Common myeloid progenitor, CD34-positive (primary cell): Measurements from ENCODE around the gene UBR2.
"Not testable (repeated sequence)": the region's sequence is repeated elsewhere in the genome, so short reads cannot be mapped to it uniquely, and the experiment has no call there.

Experiments
- CTCF ChIA-PET: fragments of 350-600 bp; sonication (Branson Sonifier 250); formaldehyde crosslinking; loops from one replicate; lab custom pipeline; 2021; ENCODE audit warnings: antibody characterized with exemption; lab: Charles Lee
- POLR2A ChIA-PET: fragments of 350-600 bp; sonication (Branson Sonifier 250); formaldehyde crosslinking; loops from one replicate; lab custom pipeline; 2021; ENCODE audit warnings: antibody characterized with exemption; lab: Charles Lee
- DNase-seq, 3 donors: peaks; one replicate each; pipeline versions ENCODE4 v3.0.0 to v3.0.0-alpha.2; 2013
- H3K27ac ChIP-seq, 2 experiments: 1 replicate in 1 of 2; 2 replicates in 1 of 2; pipeline ENCODE4 v1.7.0; 2013; ENCODE audit warnings: inconsistent platforms in 2 of 2, low read length in 2 of 2, mild to moderate bottlenecking in 2 of 2, low read depth in 1 of 2, moderate library complexity in 1 of 2; ENCODE audit not compliant: severe bottlenecking in 2 of 2, insufficient read depth in 1 of 2, poor library complexity in 1 of 2
- H3K27me3 ChIP-seq, 5 experiments: replicated peaks in 2 of 5; 1 replicate in 3 of 5; 2 replicates in 2 of 5; pipeline versions ENCODE4 v1.6.1 to v1.7.0; 2013; ENCODE audit warnings: low read length in 4 of 5, mild to moderate bottlenecking in 2 of 5, moderate library complexity in 2 of 5, inconsistent platforms in 1 of 5; ENCODE audit not compliant: insufficient read depth in 5 of 5, control insufficient read depth in 4 of 5
- H3K36me3 ChIP-seq, 4 experiments: 1 replicate in 2 of 4; 2 replicates in 2 of 4; pipeline versions ENCODE4 v1.6.1 to v1.7.0; 2013; ENCODE audit warnings: low read length in 3 of 4, control low read depth in 1 of 4, mild to moderate bottlenecking in 1 of 4; ENCODE audit not compliant: control insufficient read depth in 4 of 4, insufficient read depth in 4 of 4
- H3K4me1 ChIP-seq, 4 experiments: 1 replicate in 3 of 4; 2 replicates in 1 of 4; pipeline versions ENCODE4 v1.6.1 to v1.7.1; 2013; ENCODE audit warnings: low read length in 3 of 4, mild to moderate bottlenecking in 3 of 4, control low read depth in 1 of 4, inconsistent platforms in 1 of 4, moderate library complexity in 1 of 4; ENCODE audit not compliant: control insufficient read depth in 4 of 4, insufficient read depth in 4 of 4; ENCODE audit errors: control extremely low read depth in 1 of 4
- H3K4me3 ChIP-seq, 7 experiments: 1 replicate in 4 of 7; 2 replicates in 3 of 7; pipeline versions ENCODE4 v1.5.1 to v1.7.0; 2013; ENCODE audit warnings: mild to moderate bottlenecking in 7 of 7, low read length in 6 of 7, moderate library complexity in 6 of 7, inconsistent platforms in 2 of 7, low read depth in 2 of 7, control low read depth in 1 of 7; ENCODE audit not compliant: insufficient read depth in 4 of 7, control insufficient read depth in 1 of 7; ENCODE audit errors: extremely low read depth in 1 of 7
- H3K9me3 ChIP-seq, 5 experiments: 1 replicate in 4 of 5; 2 replicates in 1 of 5; pipeline versions ENCODE4 v1.6.1 to v1.7.1; 2013; ENCODE audit warnings: low read length in 4 of 5, mild to moderate bottlenecking in 2 of 5, inconsistent platforms in 1 of 5, low read depth in 1 of 5, moderate library complexity in 1 of 5; ENCODE audit not compliant: control insufficient read depth in 4 of 5, insufficient read depth in 2 of 5; ENCODE audit errors: control extremely low read depth in 1 of 5
- WGBS: methylation state at CpG from one replicate; pipeline ENCODE4 v1.1.5; 2013; ENCODE audit not compliant: insufficient coverage; 5-methylcytosine and 5-hydroxymethylcytosine counted together

The UBR2 gene

GRCh38 chr6:42564506-42564825, 637 bp downstream of the UBR2 start:
- POLR2A ChIA-PET = interaction anchor here (1.9 kb wide), 1 partner anchor 8 kb away, joined by 7 read pairs; no protein-coding TSS in a partner anchor
- Histone ChIP-seq H3K4me1 (peaks cover 8 to 28% (median 17%) of the 10 kb centered on the region in 4 experiments), H3K9me3 (no peaks in the 10 kb centered on the region), H3K36me3 (no peaks in the 10 kb centered on the region), H3K27ac (peak overlapping the region; percentile 75 to 90), H3K27me3 (no peaks in the 10 kb centered on the region), H3K4me3 (peak overlapping the region; percentile 86 to 100 (median 99))
- peak; percentile 30 to 75 (median 68) for DNase-seq
- 0% methylated on average over 10 of the region's 11 CpGs for WGBS
- CTCF ChIA-PET = interaction anchor here (1.3 to 7.7 kb wide), 7 partner anchors 8 to 202 kb away, joined by 3 to 35 read pairs (median 8); no protein-coding TSS in a partner anchor

DNA sequence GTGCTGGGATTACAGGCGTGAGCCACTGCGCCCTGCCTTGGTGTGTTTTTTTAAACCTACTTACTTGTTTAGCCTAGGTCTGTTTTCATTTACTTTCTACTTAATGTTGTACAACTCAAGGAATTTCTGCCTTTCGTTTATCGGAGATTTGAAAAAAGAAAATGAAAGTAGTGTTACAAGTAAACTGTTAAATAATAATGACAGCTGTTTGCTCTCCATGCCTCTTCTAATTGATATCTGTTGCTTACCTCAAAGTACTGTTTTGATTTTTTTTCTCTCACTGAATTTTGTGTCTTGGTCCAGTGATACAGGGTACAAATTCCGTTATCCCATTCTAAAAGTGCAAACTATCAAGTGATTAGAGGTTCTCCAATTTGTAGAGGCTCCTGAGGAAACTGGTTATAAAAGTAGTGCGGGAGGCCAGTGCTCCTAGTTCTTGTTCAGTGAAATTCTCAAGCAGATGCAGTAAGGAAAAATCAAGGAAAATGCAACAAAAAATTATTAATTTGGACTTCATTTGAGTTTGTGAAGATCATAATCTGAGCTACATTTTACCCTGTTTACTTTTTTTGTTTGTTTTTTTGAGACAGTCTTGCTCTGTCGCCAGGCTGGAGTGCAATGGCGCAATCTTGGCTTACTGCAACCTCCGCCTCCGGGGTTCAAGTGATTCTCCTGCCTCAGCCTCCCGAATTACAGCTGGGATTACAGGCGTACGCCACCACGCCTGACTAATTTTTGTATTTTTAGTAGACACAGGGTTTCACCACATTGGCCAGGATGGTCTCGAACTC, 2.2 kb downstream of the UBR2 start:
- ChIA-PET POLR2A (interaction anchor here (1.1 kb wide), 1 partner anchor 252 kb away, joined by 3 read pairs; no protein-coding TSS in a partner anchor), CTCF (interaction anchor here (0.9 to 7.7 kb wide), 6 partner anchors 12 to 180 kb away, joined by 3 to 35 read pairs (median 3); partner anchors contain the start of gene TBCC)
- Histone ChIP-seq H3K27ac (peak overlapping the region; percentile 75 to 90), H3K4me1 (peaks cover 11 to 40% (median 30%) of the 10 kb centered on the region in 4 experiments), H3K36me3 (no peaks in the 10 kb centered on the region), H3K27me3 (no peaks in the 10 kb centered on the region), H3K4me3 (peak overlapping the region; percentile 10 to 100 (median 99)), H3K9me3 (no peaks in the 10 kb centered on the region)
- peak in 1 of 3 donors; percentile 39 for DNase-seq
- WGBS = 87% methylated on average over 11 of the region's 15 CpGs

DNA sequence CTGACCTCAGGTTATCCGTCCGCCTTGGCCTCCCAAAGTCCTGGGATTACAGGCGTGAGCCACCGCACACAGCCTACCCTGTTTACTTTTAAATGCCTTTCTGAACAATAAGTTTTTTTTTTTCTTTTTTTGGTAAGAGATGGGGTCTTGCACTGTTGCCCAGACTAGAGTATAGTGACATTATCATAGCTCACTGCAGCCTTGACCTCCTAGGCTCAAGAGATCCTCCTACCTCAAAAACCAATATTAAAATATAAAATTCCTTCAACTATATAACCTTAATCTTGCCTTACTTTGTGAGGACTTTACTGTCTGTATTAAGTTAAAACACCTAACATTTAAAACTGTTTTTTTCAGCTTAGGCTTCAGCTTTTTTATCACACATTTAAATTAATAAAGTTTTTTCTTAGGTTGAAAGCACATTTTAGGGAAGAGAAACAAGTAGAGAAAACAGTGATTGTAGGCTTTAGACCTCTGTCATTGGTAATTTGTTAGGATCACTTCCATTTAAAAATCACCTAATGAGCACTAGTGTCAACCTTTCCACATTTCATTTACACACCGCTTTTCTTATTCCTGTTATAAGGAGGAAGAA, 2.9 kb downstream of the UBR2 start:
- no peak for DNase-seq
- WGBS = 100% methylated on average over 2 of the region's 5 CpGs
- peak overlapping the region in 2 of 7 experiments; percentile 99 to 100 for H3K4me3 ChIP-seq
- POLR2A ChIA-PET = no interaction called here
- CTCF ChIA-PET = interaction anchor here (0.9 to 1.2 kb wide), 4 partner anchors 11 to 160 kb away, joined by 3 read pairs; no protein-coding TSS in a partner anchor
- no peaks in the 10 kb centered on the region for H3K27me3 ChIP-seq
- no peaks in the 10 kb centered on the region for H3K9me3 ChIP-seq
- H3K27ac ChIP-seq = peak overlapping the region in 1 of 2 experiments; percentile 38
- peaks cover 13 to 44% (median 32%) of the 10 kb centered on the region in 4 experiments for H3K4me1 ChIP-seq
- H3K36me3 ChIP-seq = no peaks in the 10 kb centered on the region

DNA sequence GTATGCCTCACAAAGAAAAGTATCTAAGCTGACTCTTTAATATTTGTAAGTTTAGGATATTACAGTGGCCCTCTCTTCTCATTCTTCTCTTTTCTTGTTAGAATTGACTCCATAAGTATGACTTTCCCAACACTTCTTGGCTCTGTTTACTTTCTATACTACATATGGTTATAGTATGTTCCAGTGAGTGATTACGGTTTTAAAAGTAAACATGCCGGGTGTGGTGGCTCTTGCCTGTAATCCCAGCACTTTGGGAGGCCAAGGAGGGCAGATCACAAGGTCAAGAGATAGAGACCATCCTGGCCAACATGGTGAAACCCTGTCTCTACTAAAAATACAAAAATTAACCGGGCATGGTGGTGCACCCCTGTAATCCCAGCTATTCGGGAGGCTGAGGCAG, 3.4 kb downstream of the UBR2 start:
- H3K9me3 ChIP-seq, H3K4me3 ChIP-seq, H3K36me3 ChIP-seq, H3K27me3 ChIP-seq, POLR2A ChIA-PET, DNase-seq: not testable (repeated sequence)
- CTCF ChIA-PET = interaction anchor here (0.9 to 1.3 kb wide), 4 partner anchors 10 to 159 kb away, joined by 3 read pairs; no protein-coding TSS in a partner anchor
- 100% methylated on average over 4 of the region's 4 CpGs for WGBS
- peak overlapping the region in 1 of 2 experiments; percentile 38 for H3K27ac ChIP-seq
- H3K4me1 ChIP-seq = peaks cover 18 to 49% (median 34%) of the 10 kb centered on the region in 4 experiments

DNA sequence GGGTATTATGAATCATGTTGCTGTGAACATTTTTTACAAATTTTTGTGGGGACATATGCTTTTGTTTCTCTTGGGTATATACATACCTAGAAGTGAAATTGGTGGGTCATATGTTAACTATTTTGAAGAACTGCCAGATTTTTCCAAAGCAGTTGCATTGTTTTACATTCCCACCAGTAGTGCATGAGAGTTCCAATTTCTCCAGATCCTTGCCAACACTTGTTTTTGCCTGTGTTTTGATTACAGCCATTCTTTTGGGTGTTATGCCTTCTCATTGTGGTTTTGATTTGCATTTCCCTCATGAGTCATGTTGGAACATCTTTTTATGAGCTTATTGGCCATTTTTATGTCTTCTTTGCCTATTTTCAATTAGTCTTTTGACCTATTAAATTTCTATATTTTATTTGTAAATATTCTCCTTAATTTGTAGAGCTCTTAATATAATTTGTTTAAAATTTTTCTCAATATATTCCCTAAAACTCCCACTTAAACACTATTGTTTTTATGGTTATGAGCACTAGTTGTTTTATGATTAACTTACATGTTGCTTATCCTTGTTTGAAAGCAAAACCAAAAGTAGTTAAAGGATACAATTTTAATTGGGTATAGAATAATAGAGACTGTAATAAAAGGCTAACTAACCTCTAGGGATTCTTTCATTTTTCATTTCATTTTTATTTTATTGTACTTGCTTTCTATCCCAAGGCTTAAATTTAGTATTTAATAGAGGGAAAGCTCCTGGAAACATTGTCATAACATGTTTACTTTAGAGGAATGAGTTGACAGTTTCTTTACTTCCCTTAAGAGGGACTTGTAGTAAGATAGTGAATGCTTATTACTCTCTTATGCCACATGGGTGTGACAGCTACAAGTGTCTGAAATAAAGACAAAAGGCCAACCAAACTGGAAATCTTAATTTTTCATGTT, 5.5 kb downstream of the UBR2 start:
- ChIA-PET POLR2A (no interaction called here), CTCF (interaction anchor here (1.1 to 1.7 kb wide), 6 partner anchors 10 to 355 kb away, joined by 3 to 5 read pairs (median 4); no protein-coding TSS in a partner anchor)

GRCh38 chr6:42571611-42572342, 7.9 kb downstream of the UBR2 start:
- H3K9me3 ChIP-seq = no peaks in the 10 kb centered on the region
- no peaks in the 10 kb centered on the region for H3K27me3 ChIP-seq
- H3K4me1 ChIP-seq = peaks cover 14 to 37% (median 29%) of the 10 kb centered on the region in 4 experiments
- POLR2A ChIA-PET = interaction anchor here (0.7 to 1.3 kb wide), 3 partner anchors 8 to 1509 kb away, joined by 3 to 7 read pairs (median 3); partner anchors contain the start of gene UBR2
- H3K27ac ChIP-seq = peak overlapping the region in 1 of 2 experiments; percentile 75
- no CpG with 5 or more reads among the region's 7 CpGs for WGBS
- peak in 1 of 3 donors; percentile 30 for DNase-seq
- CTCF ChIA-PET = interaction anchor here (0.6 to 1.9 kb wide), 5 partner anchors 8 to 107 kb away, joined by 3 to 8 read pairs (median 5); partner anchors contain the start of gene UBR2
- H3K36me3 ChIP-seq = peaks cover 3 to 20% (median 11%) of the 10 kb centered on the region in 4 experiments
- H3K4me3 ChIP-seq = peak overlapping the region in 5 of 7 experiments; percentile 15 to 64 (median 48)

More for the DNA sequence above, 5.5 kb downstream of the UBR2 start:
- H3K4me3 ChIP-seq = peak overlapping the region in 2 of 7 experiments; percentile 24 to 51
- peak; percentile 72 to 93 (median 86) for DNase-seq
- H3K27ac ChIP-seq = peak overlapping the region; percentile 69 to 90
- no peaks in the 10 kb centered on the region for H3K9me3 ChIP-seq
- H3K36me3 ChIP-seq = peaks cover 0 to 7% (median 3%) of the 10 kb centered on the region in 4 experiments
- peaks cover 21 to 54% (median 41%) of the 10 kb centered on the region in 4 experiments for H3K4me1 ChIP-seq
- H3K27me3 ChIP-seq = no peaks in the 10 kb centered on the region
